NT2/D1 (cell line): ENCODE data around the gene PTPN1.

Experiments used
- YY1 ChIP-seq: IDR thresholded peaks from 2 replicates; pipeline ENCODE4 v1.6.1; 2011; ENCODE audit not compliant: insufficient read length, insufficient read depth
- ZNF274 ChIP-seq: IDR thresholded peaks from 2 replicates; pipeline ENCODE4 v1.6.1; 2011; ENCODE audit warnings: mild to moderate bottlenecking, low read depth, low read length

GRCh38 chr20:50545126-50545525 lies 34.9 kb downstream of the PTPN1 start:
- TF ChIP-seq ZNF274 (no peak), YY1 (no peak)
